Activated B cell treated with CpG ODN at 0.5 μM for 24 hours (primary cell): ENCODE data around the gene LRP1-AS. TPM values are rescaled to one million over a fixed set of nuclear protein-coding genes. Genes with fewer than 3 reads are reported as not detected.

Source experiments
- ATAC-seq: fragments of 200-7000 bp; cut with Tn5 transposase; one replicate; pipeline ENCODE4 v1.10.0; 2021; ENCODE audit warnings: low read depth, mild to moderate bottlenecking, moderate library complexity
- CTCF ChIA-PET: fragments of 350-600 bp; sonication (Branson Sonifier 250); formaldehyde crosslinking; loops from one replicate; lab custom pipeline; 2021; ENCODE audit warnings: antibody characterized with exemption; lab: Charles Lee
- POLR2A ChIA-PET: fragments of 350-600 bp; sonication (Branson Sonifier 250); formaldehyde crosslinking; loops from one replicate; lab custom pipeline; 2021; ENCODE audit warnings: antibody characterized with exemption; lab: Charles Lee
- DNase-seq: peaks from one replicate; pipeline ENCODE4 v3.0.0; 2022
- H3K27ac Mint-ChIP-seq: one replicate; pipeline ENCODE4 v1.8.0; 2020; ENCODE audit warnings: mixed read lengths
- H3K27me3 Mint-ChIP-seq: one replicate; pipeline ENCODE4 v1.8.0; 2021; ENCODE audit warnings: mixed read lengths
- H3K36me3 Mint-ChIP-seq: one replicate; pipeline ENCODE4 v1.8.0; 2021; ENCODE audit warnings: low read depth, mixed read lengths
- H3K4me1 Mint-ChIP-seq: one replicate; pipeline ENCODE4 v1.8.0; 2021; ENCODE audit warnings: mixed read lengths
- H3K4me3 Mint-ChIP-seq: one replicate; pipeline ENCODE4 v1.8.0; 2020; ENCODE audit warnings: mild to moderate bottlenecking, mixed read lengths
- H3K9me3 Mint-ChIP-seq: one replicate; pipeline ENCODE4 v1.8.0; 2020; ENCODE audit warnings: mixed read lengths
- CTCF ChIP-seq: fragments of 200-600 bp; IDR thresholded peaks from one replicate; pipeline ENCODE4 v1.8.0; 2022; ENCODE audit warnings: antibody characterized with exemption, mild to moderate bottlenecking
- intact Hi-C: fragments of 100-400 bp; cut with micrococcal nuclease; formaldehyde crosslinking; loops from one replicate; pipeline ENCODE4 v1.15.1; 2024
- total RNA-seq: library from RNA; stranded (reverse); gene quantifications from 2 replicates; pipeline ENCODE4 v1.2.3, GENCODE V29; 2022

Gene LRP1-AS
- total RNA-seq, 1 donor from 2014 or later: not detected

- intact Hi-C loops: no loop called here
- ATAC-seq: no peak
- no peak overlapping the region for H3K4me3 Mint-ChIP-seq
- peaks cover 6% of the 10 kb centered on the region for H3K4me1 Mint-ChIP-seq
- TF ChIP-seq CTCF: no peak
- ChIA-PET CTCF (no interaction called here), POLR2A (no interaction called here)
- peaks cover 6% of the 10 kb centered on the region for H3K27me3 Mint-ChIP-seq
- H3K27ac Mint-ChIP-seq: no peak overlapping the region
- no peaks in the 10 kb centered on the region for H3K36me3 Mint-ChIP-seq
- no peak for DNase-seq
- H3K9me3 Mint-ChIP-seq: no peaks in the 10 kb centered on the region
Observed at GRCh38 chr12:57161491-57161890, 14.1 kb upstream of the LRP1-AS start.

- no peak for DNase-seq
- H3K4me1 Mint-ChIP-seq: peaks cover 6% of the 10 kb centered on the region
- POLR2A ChIA-PET: no interaction called here
- CTCF ChIA-PET: no interaction called here
- H3K27me3 Mint-ChIP-seq: peaks cover 7% of the 10 kb centered on the region
- intact Hi-C loops: no loop called here
- H3K27ac Mint-ChIP-seq: no peak overlapping the region
- H3K36me3 Mint-ChIP-seq: no peaks in the 10 kb centered on the region
- ATAC-seq: no peak
- TF ChIP-seq CTCF: no peak
- H3K9me3 Mint-ChIP-seq: no peaks in the 10 kb centered on the region
- no peak overlapping the region for H3K4me3 Mint-ChIP-seq
Observed at GRCh38 chr12:57160741-57161140, 13.3 kb upstream of the LRP1-AS start.

GRCh38 chr12:57160040-57160439 is 12.6 kb upstream of the LRP1-AS start:
- TF ChIP-seq CTCF: no peak
- Mint-ChIP-seq H3K36me3 (no peaks in the 10 kb centered on the region), H3K27ac (no peak overlapping the region), H3K27me3 (peaks cover 7% of the 10 kb centered on the region), H3K9me3 (no peaks in the 10 kb centered on the region), H3K4me1 (peaks cover 6% of the 10 kb centered on the region), H3K4me3 (no peak overlapping the region)
- CTCF ChIA-PET: no interaction called here
- intact Hi-C loops: no loop called here
- POLR2A ChIA-PET: no interaction called here
- no peak for ATAC-seq
- DNase-seq: no peak

GRCh38 chr12:57159311-57159710 is 11.9 kb upstream of the LRP1-AS start:
- Mint-ChIP-seq H3K9me3 (no peaks in the 10 kb centered on the region), H3K36me3 (no peaks in the 10 kb centered on the region), H3K4me3 (no peak overlapping the region), H3K27me3 (peaks cover 7% of the 10 kb centered on the region), H3K27ac (no peak overlapping the region), H3K4me1 (peaks cover 9% of the 10 kb centered on the region)
- DNase-seq: no peak
- ChIA-PET POLR2A (interaction anchor here (0.5 kb wide), 1 partner anchor 1332 kb away, joined by 4 read pairs; no protein-coding TSS in a partner anchor), CTCF (no interaction called here)
- TF ChIP-seq CTCF: no peak
- intact Hi-C loops: no loop called here
- no peak for ATAC-seq

- no peak for ATAC-seq
- DNase-seq: no peak
- ChIA-PET POLR2A (interaction anchor here (0.5 kb wide), 1 partner anchor 1331 kb away, joined by 4 read pairs; no protein-coding TSS in a partner anchor), CTCF (no interaction called here)
- no peak for TF ChIP-seq CTCF
- H3K4me1 Mint-ChIP-seq: peaks cover 9% of the 10 kb centered on the region
- no peak overlapping the region for H3K27ac Mint-ChIP-seq
- H3K9me3 Mint-ChIP-seq: no peaks in the 10 kb centered on the region
- H3K36me3 Mint-ChIP-seq: no peaks in the 10 kb centered on the region
- H3K4me3 Mint-ChIP-seq: no peak overlapping the region
- intact Hi-C loops: no loop called here
- peaks cover 7% of the 10 kb centered on the region for H3K27me3 Mint-ChIP-seq
Observed at GRCh38 chr12:57158665-57159064, 11.2 kb upstream of the LRP1-AS start.
